Endodermal cell (in vitro differentiated cells): Measurements from ENCODE around the gene ANKEF1. TPM values are rescaled to one million over a fixed set of nuclear protein-coding genes. Genes with fewer than 3 reads are reported as not detected.

Experiments
- DNase-seq: peaks from one replicate; pipeline ENCODE4 v3.0.0-alpha.2; 2017
- H3K27ac ChIP-seq: 2 replicates; pipeline ENCODE4 v1.5.1; 2013; ENCODE audit warnings: mild to moderate bottlenecking, low read depth, low read length, moderate library complexity
- H3K27me3 ChIP-seq: 2 replicates; pipeline ENCODE4 v1.6.1; 2013; ENCODE audit warnings: mild to moderate bottlenecking, low read length, moderate library complexity; ENCODE audit not compliant: insufficient read depth, control insufficient read depth, poor library complexity, severe bottlenecking
- H3K36me3 ChIP-seq: 2 replicates; pipeline ENCODE4 v1.7.0; 2013; ENCODE audit warnings: mild to moderate bottlenecking, low read length, moderate library complexity; ENCODE audit not compliant: control insufficient read depth, insufficient read depth
- H3K4me1 ChIP-seq: one replicate; pipeline ENCODE4 v1.7.0; 2013; ENCODE audit warnings: low read length; ENCODE audit not compliant: control insufficient read depth, insufficient read depth
- H3K4me3 ChIP-seq: 2 replicates; pipeline ENCODE4 v1.5.1; 2013; ENCODE audit warnings: mild to moderate bottlenecking, low read length, moderate library complexity
- H3K9ac ChIP-seq: 2 replicates; pipeline ENCODE4 v1.6.1; 2013; ENCODE audit warnings: mild to moderate bottlenecking, low read length, moderate library complexity; ENCODE audit not compliant: poor library complexity, severe bottlenecking; ENCODE audit errors: extremely low read depth
- H3K9me3 ChIP-seq: 2 replicates; pipeline ENCODE4 v1.6.1; 2013; ENCODE audit warnings: mild to moderate bottlenecking, low read length, moderate library complexity; ENCODE audit not compliant: control insufficient read depth
- H3K27ac Mint-ChIP-seq: 2 replicates; pipeline ENCODE4 v1.8.0; 2020; ENCODE audit warnings: mixed read lengths
- H3K27me3 Mint-ChIP-seq: 2 replicates; pipeline ENCODE4 v1.8.0; 2021; ENCODE audit warnings: mild to moderate bottlenecking, mixed read lengths; ENCODE audit not compliant: insufficient read depth
- H3K36me3 Mint-ChIP-seq: 2 replicates; pipeline ENCODE4 v1.8.0; 2020; ENCODE audit warnings: low read depth, mixed read lengths
- H3K4me1 Mint-ChIP-seq: 2 replicates; pipeline ENCODE4 v1.8.0; 2020; ENCODE audit warnings: mixed read lengths
- H3K4me3 Mint-ChIP-seq: 2 replicates; pipeline ENCODE4 v1.8.0; 2020; ENCODE audit warnings: mild to moderate bottlenecking, moderate library complexity, mixed read lengths
- H3K9me3 Mint-ChIP-seq: 2 replicates; pipeline ENCODE4 v1.8.0; 2020; ENCODE audit warnings: mild to moderate bottlenecking, mixed read lengths
- WGBS, 2 experiments: methylation state at CpG; one replicate each; pipeline versions ENCODE4 v1.1.5 to v1.1.7; 2013; ENCODE audit warnings: missing lambda C conversion rate in 2 of 2, mixed read lengths in 1 of 2; ENCODE audit not compliant: insufficient coverage in 1 of 2, insufficient read length in 1 of 2; 5-methylcytosine and 5-hydroxymethylcytosine counted together
- total RNA-seq, 2 donors: library from RNA; stranded (reverse); fragmentation: NEBNext Ultra II Directional in 1 of 2; extraction: Animal tissue kit (Norgen Biotek cat#: 25700) in 1 of 2; gene quantifications; 2 replicates in 1 of 2; 3 replicates in 1 of 2; pipeline ENCODE4 v1.2.1, GENCODE V29; 2021
- TF ChIP-seq, protein P1 (sequence below): fragments of 200-600 bp; sonication (generic); conservative IDR thresholded peaks from 2 replicates; pipeline ENCODE4 v1.5.0; 2021; ENCODE audit warnings: antibody characterized with exemption, mild to moderate bottlenecking

The ANKEF1 gene
- total RNA-seq, 2 donors from 2014 or later, result 8.8 to 13.1 TPM

DNA sequence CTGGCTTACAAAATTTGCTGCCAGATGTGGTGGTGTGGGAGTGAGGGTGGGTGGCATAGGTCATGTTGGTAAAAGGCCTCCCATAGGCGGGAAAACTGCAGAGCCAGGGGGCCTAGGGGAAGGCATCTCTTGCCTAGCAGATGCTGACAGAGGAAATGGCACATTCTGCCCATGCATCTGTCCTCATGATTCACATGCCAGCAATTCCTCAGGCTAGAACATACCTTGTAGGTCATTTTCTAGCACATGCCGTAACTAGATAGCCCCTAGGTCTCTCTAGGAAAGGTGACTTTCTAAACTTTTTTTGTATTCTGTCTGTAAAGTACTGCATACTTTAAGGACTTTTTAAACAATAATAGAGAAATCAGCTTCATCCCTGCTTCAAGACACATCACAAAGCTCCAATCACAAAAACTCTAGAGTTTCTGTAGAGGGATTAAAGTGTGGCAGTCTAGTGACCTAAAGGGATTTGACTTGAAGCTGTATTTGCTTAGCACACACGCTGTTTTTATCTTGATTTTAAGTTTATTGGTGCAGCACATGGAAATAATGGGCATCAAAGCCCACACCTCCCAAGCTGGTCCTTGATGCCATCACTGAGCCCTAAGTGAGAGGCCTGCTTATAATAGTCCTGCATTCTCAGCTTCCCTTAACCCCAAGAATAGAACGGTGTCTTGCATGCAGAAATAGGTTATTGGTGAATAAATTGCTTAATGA lies 55.2 kb downstream of the ANKEF1 start:
- 99 to 100% methylated on average over 2 to 4 of the region's 4 CpGs for WGBS, 2 experiments

DNA sequence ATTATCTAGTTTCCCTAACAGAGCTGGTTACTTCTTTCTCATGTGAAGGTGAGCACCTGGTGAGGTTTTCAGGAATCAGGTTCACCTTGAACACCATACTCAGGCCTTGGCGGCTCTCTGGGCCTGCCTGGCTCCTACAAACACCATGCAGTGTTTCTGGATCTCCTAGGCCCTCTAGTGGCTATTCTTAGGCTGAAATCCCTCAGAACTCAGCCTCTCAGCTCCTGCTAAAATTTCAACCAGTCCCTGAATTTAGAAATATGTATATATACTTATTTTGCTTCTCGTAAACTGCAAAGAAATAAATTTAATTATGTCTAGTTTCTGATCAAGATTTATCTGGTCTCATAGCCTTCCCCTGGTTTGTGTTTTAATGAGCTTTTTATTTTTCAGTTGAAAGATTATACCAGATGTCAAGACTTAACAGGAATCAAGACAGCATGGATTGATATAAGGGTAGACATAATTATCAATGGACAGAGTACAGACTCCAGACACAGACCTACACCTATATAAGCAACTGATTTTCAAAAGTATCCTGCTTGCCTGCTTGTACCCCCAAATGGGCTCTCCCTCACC lies 55.9 kb downstream of the ANKEF1 start:
- Mint-ChIP-seq H3K27ac (no peak overlapping the region), H3K27me3 (no peaks in the 10 kb centered on the region), H3K9me3 (no peaks in the 10 kb centered on the region), H3K4me1 (peaks cover 9% of the 10 kb centered on the region), H3K4me3 (no peak overlapping the region), H3K36me3 (no peaks in the 10 kb centered on the region)
- TF ChIP-seq, protein P1, sequence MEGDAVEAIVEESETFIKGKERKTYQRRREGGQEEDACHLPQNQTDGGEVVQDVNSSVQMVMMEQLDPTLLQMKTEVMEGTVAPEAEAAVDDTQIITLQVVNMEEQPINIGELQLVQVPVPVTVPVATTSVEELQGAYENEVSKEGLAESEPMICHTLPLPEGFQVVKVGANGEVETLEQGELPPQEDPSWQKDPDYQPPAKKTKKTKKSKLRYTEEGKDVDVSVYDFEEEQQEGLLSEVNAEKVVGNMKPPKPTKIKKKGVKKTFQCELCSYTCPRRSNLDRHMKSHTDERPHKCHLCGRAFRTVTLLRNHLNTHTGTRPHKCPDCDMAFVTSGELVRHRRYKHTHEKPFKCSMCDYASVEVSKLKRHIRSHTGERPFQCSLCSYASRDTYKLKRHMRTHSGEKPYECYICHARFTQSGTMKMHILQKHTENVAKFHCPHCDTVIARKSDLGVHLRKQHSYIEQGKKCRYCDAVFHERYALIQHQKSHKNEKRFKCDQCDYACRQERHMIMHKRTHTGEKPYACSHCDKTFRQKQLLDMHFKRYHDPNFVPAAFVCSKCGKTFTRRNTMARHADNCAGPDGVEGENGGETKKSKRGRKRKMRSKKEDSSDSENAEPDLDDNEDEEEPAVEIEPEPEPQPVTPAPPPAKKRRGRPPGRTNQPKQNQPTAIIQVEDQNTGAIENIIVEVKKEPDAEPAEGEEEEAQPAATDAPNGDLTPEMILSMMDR, result peak; percentile 87
- peak; percentile 76 for DNase-seq
- H3K4me3 ChIP-seq, result no peak overlapping the region
- H3K9me3 ChIP-seq, result peaks cover under 1% of the 10 kb centered on the region
- no peak overlapping the region for H3K27ac ChIP-seq
- H3K4me1 ChIP-seq, result no peaks in the 10 kb centered on the region
- WGBS, 2 experiments, result 74% methylated on average over 2 of the region's 2 CpGs; no CpG with 5 or more reads in 1 of the 2 experiments
- no peak overlapping the region for H3K9ac ChIP-seq
- no peaks in the 10 kb centered on the region for H3K27me3 ChIP-seq
- no peaks in the 10 kb centered on the region for H3K36me3 ChIP-seq

More for the DNA sequence above, 55.2 kb downstream of the ANKEF1 start:
- H3K4me1 ChIP-seq, result peaks cover 3% of the 10 kb centered on the region
- no peak for DNase-seq
- H3K27me3 ChIP-seq, result no peaks in the 10 kb centered on the region
- TF ChIP-seq, protein P1, result no peak
- Mint-ChIP-seq H3K36me3 (no peaks in the 10 kb centered on the region), H3K27ac (no peak overlapping the region), H3K27me3 (no peaks in the 10 kb centered on the region), H3K4me1 (peaks cover 13% of the 10 kb centered on the region), H3K9me3 (no peaks in the 10 kb centered on the region), H3K4me3 (no peak overlapping the region)
- H3K4me3 ChIP-seq, result no peak overlapping the region
- no peak overlapping the region for H3K27ac ChIP-seq
- H3K9ac ChIP-seq, result no peak overlapping the region
- H3K36me3 ChIP-seq, result no peaks in the 10 kb centered on the region
- no peaks in the 10 kb centered on the region for H3K9me3 ChIP-seq

DNA sequence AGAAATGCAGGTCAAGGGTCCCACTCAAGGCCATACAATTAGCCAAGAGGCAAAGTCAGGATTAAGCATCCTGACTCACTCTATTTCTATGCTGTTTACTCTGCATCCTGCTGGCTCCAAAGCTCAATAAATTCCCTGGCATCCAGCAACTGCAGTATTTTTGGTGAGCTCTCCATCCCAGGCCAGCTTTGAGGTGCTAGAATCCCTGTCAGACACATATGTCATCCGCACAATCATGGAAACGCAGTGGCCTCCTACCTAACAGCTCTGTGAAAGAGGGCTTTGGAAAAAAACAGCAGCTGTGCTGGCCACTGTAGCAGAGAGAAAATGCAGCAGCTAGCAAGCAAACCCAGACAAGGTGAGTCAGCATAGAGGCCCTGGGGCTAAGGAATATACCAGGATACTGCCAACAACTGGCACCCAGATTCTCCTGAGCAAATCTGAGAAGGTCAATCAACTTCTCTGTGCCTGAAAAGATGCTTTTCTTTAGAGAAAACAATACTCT lies 58.4 kb downstream of the ANKEF1 start:
- Histone ChIP-seq H3K9me3 (peaks cover 5% of the 10 kb centered on the region), H3K36me3 (no peaks in the 10 kb centered on the region), H3K27me3 (no peaks in the 10 kb centered on the region), H3K4me1 (no peaks in the 10 kb centered on the region), H3K4me3 (no peak overlapping the region), H3K27ac (no peak overlapping the region), H3K9ac (no peak overlapping the region)
- no peak overlapping the region for H3K4me3 Mint-ChIP-seq
- peaks cover 4% of the 10 kb centered on the region for H3K4me1 Mint-ChIP-seq
- peak; percentile 62 for DNase-seq
- no peaks in the 10 kb centered on the region for H3K27me3 Mint-ChIP-seq
- no peaks in the 10 kb centered on the region for H3K36me3 Mint-ChIP-seq
- H3K9me3 Mint-ChIP-seq, result peaks cover 13% of the 10 kb centered on the region
- WGBS, 2 experiments, result 89 to 90% methylated on average over 2 of the region's 2 CpGs
- peak overlapping the region; percentile 34 for H3K27ac Mint-ChIP-seq
- TF ChIP-seq, protein P1, result no peak
